ENCODE data around the gene FPR2. TPM values are rescaled to one million over a fixed set of nuclear protein-coding genes. Genes with fewer than 3 reads are reported as not detected.

Gene FPR2
- total RNA-seq, 4 donors from 2014 or later = not detected

- in situ Hi-C loops (cut with MboI; ENCODE audit: low pct_ligation_motif_present in 1 of 4, low pct_unique_long_range_greater_than_20kb in 1 of 4, low sequenced_read_pairs in 3 of 4) (no loop called here), intact Hi-C loops (cut with DNase I; ENCODE audit: low total_unique reads) (no loop called here)
- TF ChIP-seq EP300 (IDR thresholded peaks at IDR 0.05; ENCODE audit: low read depth) (no peak), POLR2A (IDR thresholded peaks at IDR 0.05) (no peak), POLR2AphosphoS5 (IDR thresholded peaks at IDR 0.05) (no peak), CTCF (IDR thresholded peaks at IDR 0.05) (no peak)
- H3K27me3 ChIP-seq = no peaks in the 10 kb centered on the region
- H3K27ac ChIP-seq = no peak overlapping the region
- DNase-seq = no peak
- H3K4me3 ChIP-seq = no peak overlapping the region
- H3K36me3 ChIP-seq = no peaks in the 10 kb centered on the region
- no peaks in the 10 kb centered on the region for H3K4me1 ChIP-seq
- no peaks in the 10 kb centered on the region for H3K9me3 ChIP-seq
- 62 to 80% methylated on average over 3 to 4 of the region's 4 CpGs for WGBS, 2 donors (ENCODE audit: low coverage in 1 of 2)
Measured at GRCh38 chr19:51754770-51755169, 6.2 kb upstream of the FPR2 start.

DNA sequence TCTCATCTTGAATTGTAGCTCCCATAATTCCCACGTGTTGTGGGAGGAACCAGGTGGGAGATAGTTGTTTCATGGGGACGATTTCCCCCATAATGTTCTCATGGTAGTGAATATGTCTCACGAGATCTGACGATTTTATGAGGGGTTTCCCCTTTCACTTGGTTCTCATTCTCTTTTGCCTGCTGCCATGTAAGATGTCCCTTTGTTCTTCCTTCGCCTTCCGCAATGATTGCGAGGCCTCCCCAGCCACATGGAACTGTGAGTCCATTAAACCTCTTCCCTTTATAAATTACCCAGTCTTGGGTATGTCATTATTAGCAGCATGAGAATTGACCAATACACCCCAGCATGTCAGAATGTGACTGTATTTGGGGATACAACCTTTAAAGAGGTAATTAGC, 5.4 kb upstream of the FPR2 start:
- Histone ChIP-seq H3K27ac (no peak overlapping the region), H3K27me3 (no peaks in the 10 kb centered on the region), H3K4me3 (no peak overlapping the region), H3K36me3 (no peaks in the 10 kb centered on the region), H3K9me3 (no peaks in the 10 kb centered on the region), H3K4me1 (no peaks in the 10 kb centered on the region)
- WGBS, 2 donors (ENCODE audit: low coverage in 1 of 2) = 76 to 79% methylated on average over 7 of the region's 7 CpGs
- in situ Hi-C loops (cut with MboI; ENCODE audit: low pct_ligation_motif_present in 1 of 4, low pct_unique_long_range_greater_than_20kb in 1 of 4, low sequenced_read_pairs in 3 of 4) = no loop called here
- DNase-seq = no peak
- TF ChIP-seq EP300 (IDR thresholded peaks at IDR 0.05; ENCODE audit: low read depth) (no peak), POLR2A (IDR thresholded peaks at IDR 0.05) (no peak), CTCF (IDR thresholded peaks at IDR 0.05) (no peak), POLR2AphosphoS5 (IDR thresholded peaks at IDR 0.05) (no peak)
- intact Hi-C loops (cut with DNase I; ENCODE audit: low total_unique reads) = no loop called here

DNA sequence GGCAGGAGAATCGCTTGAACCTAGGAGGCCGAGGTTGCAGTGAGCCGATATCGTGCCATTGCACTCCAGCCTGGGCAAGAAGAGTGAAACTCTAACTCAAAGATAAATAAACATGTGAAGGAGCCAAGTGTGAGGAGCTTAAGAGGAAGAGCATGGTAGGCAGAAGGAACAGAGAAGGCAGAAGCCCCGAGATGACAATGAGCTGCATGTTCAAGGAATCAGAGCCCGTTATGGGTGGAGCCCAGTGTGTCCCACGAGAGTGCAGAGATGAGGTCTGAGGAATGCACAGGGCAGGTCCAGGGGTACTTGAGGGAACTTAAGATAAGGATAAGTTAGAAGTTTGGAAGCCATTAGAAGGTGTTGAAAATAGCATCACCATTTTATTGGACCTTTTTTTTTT, 716 bp downstream of the FPR2 start:
- H3K27me3 ChIP-seq = no peaks in the 10 kb centered on the region
- no peaks in the 10 kb centered on the region for H3K36me3 ChIP-seq
- no peak overlapping the region for H3K4me3 ChIP-seq
- 62 to 78% methylated on average over 3 to 7 of the region's 7 CpGs for WGBS, 2 donors (ENCODE audit: low coverage in 1 of 2)
- no peak for TF ChIP-seq CTCF (IDR thresholded peaks at IDR 0.05)
- no peak for TF ChIP-seq EP300 (IDR thresholded peaks at IDR 0.05; ENCODE audit: low read depth)
- no peak for TF ChIP-seq POLR2AphosphoS5 (IDR thresholded peaks at IDR 0.05)
- no peak for TF ChIP-seq POLR2A (IDR thresholded peaks at IDR 0.05)
- intact Hi-C loops (cut with DNase I; ENCODE audit: low total_unique reads) = no loop called here
- H3K4me1 ChIP-seq = no peaks in the 10 kb centered on the region
- DNase-seq = no peak
- in situ Hi-C loops (cut with MboI; ENCODE audit: low pct_ligation_motif_present in 1 of 4, low pct_unique_long_range_greater_than_20kb in 1 of 4, low sequenced_read_pairs in 3 of 4) = no loop called here
- H3K9me3 ChIP-seq = no peaks in the 10 kb centered on the region
- H3K27ac ChIP-seq = no peak overlapping the region

- in situ Hi-C loops (cut with MboI; ENCODE audit: low pct_ligation_motif_present in 1 of 4, low pct_unique_long_range_greater_than_20kb in 1 of 4, low sequenced_read_pairs in 3 of 4) (no loop called here), intact Hi-C loops (cut with DNase I; ENCODE audit: low total_unique reads) (no loop called here)
- WGBS, 2 donors (ENCODE audit: low coverage in 1 of 2) = 47 to 53% methylated on average over 5 of the region's 5 CpGs
- Histone ChIP-seq H3K36me3 (no peaks in the 10 kb centered on the region), H3K9me3 (no peaks in the 10 kb centered on the region), H3K27me3 (no peaks in the 10 kb centered on the region), H3K4me3 (no peak overlapping the region), H3K4me1 (no peaks in the 10 kb centered on the region), H3K27ac (no peak overlapping the region)
- TF ChIP-seq POLR2AphosphoS5 (IDR thresholded peaks at IDR 0.05) (no peak), POLR2A (IDR thresholded peaks at IDR 0.05) (no peak), EP300 (IDR thresholded peaks at IDR 0.05; ENCODE audit: low read depth) (no peak), CTCF (IDR thresholded peaks at IDR 0.05) (no peak)
- no peak for DNase-seq
Measured at GRCh38 chr19:51765086-51765485, 4.1 kb downstream of the FPR2 start.
